ENCODE results near the gene MYO18B. TPM values are rescaled to one million over a fixed set of nuclear protein-coding genes. Genes with fewer than 3 reads are reported as not detected.

MYO18B gene
- total and polyA plus RNA-seq, 9 donors: 0.02 to 0.23 (median 0.10) TPM; not detected in 5

DNA sequence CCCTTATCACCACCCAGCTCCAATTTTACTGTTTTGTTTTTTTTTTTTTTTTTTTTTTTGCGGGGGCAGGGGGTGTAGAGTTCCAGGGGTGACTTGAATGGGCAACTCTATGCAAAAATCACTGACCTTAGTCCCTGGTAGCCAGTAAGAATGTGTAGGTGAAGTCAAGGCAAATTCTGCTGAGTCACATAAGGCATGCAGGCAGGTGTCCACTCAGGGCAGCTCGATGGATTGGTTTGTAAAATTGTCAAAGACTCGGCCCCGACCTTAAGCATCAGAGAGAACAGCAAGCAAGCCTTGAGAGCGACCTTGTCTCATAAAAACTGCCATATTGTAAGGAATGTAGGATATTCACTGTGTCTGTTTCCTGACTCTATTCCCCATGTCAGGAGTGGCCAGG lies 275.9 kb downstream of the MYO18B start:
- TF ChIP-seq EP300 (IDR thresholded peaks at IDR 0.05) (no peak), POLR2A (IDR thresholded peaks at IDR 0.05) (no peak), CTCF (IDR thresholded peaks at IDR 0.05) (no peak)
- Histone ChIP-seq H3K4me1 (ENCODE audit: insufficient read depth) (no peaks in the 10 kb centered on the region), H3K27me3 (no peaks in the 10 kb centered on the region), H3K36me3 (no peaks in the 10 kb centered on the region), H3K9me3 (no peaks in the 10 kb centered on the region), H3K4me3 (no peak overlapping the region), H3K27ac (no peak overlapping the region)
- DNase-seq: no peak
- intact Hi-C loops (cut with DNase I): no loop called here
- WGBS, 3 donors: 37 to 56% (median 44%) methylated on average over 5 of the region's 5 CpGs

DNA sequence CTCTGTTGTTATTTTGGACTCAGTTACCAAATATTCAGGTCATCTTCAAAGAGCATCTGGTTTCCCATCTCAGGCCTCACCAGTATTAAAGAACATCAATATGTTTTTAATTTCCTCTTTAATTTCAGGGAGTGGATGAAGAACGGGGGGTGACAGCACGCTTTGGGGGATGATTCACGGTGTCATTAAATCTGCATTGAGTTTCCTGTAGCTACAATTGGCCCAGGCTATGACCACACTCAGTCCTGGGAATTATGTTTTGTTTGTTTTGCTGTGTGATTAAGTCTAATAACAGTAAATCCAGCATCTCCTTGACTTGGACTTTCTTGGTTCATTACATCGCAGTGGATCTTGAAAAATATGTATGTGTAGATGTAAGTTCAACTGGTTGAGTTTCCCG lies 277.6 kb downstream of the MYO18B start:
- intact Hi-C loops (cut with DNase I): no loop called here
- H3K27me3 ChIP-seq: no peaks in the 10 kb centered on the region
- TF ChIP-seq EP300 (IDR thresholded peaks at IDR 0.05) (no peak), CTCF (IDR thresholded peaks at IDR 0.05) (no peak), POLR2A (IDR thresholded peaks at IDR 0.05) (no peak)
- no peaks in the 10 kb centered on the region for H3K4me1 ChIP-seq (ENCODE audit: insufficient read depth)
- no peak overlapping the region for H3K27ac ChIP-seq
- no peak overlapping the region for H3K4me3 ChIP-seq
- no peaks in the 10 kb centered on the region for H3K9me3 ChIP-seq
- no peaks in the 10 kb centered on the region for H3K36me3 ChIP-seq
- DNase-seq: no peak
- WGBS, 3 donors: 42 to 69% (median 59%) methylated on average over 5 of the region's 5 CpGs

GRCh38 chr22:26021516-26021915 lies 279.5 kb downstream of the MYO18B start:
- Histone ChIP-seq H3K4me3 (no peak overlapping the region), H3K4me1 (ENCODE audit: insufficient read depth) (no peaks in the 10 kb centered on the region), H3K36me3 (no peaks in the 10 kb centered on the region), H3K27me3 (no peaks in the 10 kb centered on the region), H3K27ac (no peak overlapping the region), H3K9me3 (no peaks in the 10 kb centered on the region)
- no peak for DNase-seq
- 83 to 96% (median 92%) methylated on average over 2 of the region's 2 CpGs for WGBS, 3 donors
- TF ChIP-seq CTCF (IDR thresholded peaks at IDR 0.05): no peak
- no peak for TF ChIP-seq EP300 (IDR thresholded peaks at IDR 0.05)
- no peak for TF ChIP-seq POLR2A (IDR thresholded peaks at IDR 0.05)
- intact Hi-C loops (cut with DNase I): no loop called here

DNA sequence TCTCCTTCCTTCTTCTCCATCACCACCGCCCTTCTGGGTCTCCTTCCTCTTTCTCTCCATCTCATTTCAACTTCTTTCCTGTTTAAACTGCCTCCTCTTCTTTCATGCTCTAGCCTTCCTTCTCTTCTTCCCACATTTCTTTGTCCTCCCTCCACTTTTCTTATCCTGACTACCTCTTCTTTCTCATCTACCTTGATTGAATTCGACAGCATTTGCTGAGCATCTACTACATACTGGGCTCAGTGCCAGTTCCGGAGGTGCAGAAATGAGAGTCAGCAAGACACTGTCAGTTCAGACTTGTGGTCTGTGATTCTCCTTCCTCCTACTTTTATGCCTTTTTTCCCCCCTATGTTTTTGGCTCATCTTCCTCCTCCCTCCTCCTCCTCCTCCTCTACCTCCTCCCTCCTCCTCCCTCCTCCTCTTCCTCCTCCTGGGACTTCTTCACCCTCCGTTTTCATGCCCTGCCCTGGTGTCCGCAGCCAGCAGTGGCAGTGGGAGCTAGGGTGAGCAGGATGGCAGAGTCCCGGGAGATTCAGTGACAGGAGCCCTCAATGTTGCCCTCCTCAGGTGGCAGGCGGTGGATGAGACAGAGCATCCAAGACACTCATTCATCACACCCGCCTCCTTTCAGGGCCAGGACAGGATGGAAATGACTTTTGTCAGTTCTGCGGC lies 281.3 kb downstream of the MYO18B start:
- H3K36me3 ChIP-seq: no peaks in the 10 kb centered on the region
- 63 to 66% (median 64%) methylated on average over 9 of the region's 9 CpGs for WGBS, 3 donors
- no peaks in the 10 kb centered on the region for H3K27me3 ChIP-seq
- no peaks in the 10 kb centered on the region for H3K9me3 ChIP-seq
- intact Hi-C loops (cut with DNase I): no loop called here
- TF ChIP-seq CTCF (IDR thresholded peaks at IDR 0.05) (no peak), EP300 (IDR thresholded peaks at IDR 0.05) (no peak), POLR2A (IDR thresholded peaks at IDR 0.05) (no peak)
- no peak for DNase-seq
- no peak overlapping the region for H3K27ac ChIP-seq
- H3K4me3 ChIP-seq: no peak overlapping the region
- H3K4me1 ChIP-seq (ENCODE audit: insufficient read depth): no peaks in the 10 kb centered on the region

All from ovary (tissue), 9 donors.